ENCODE measurements around the gene NACC1. TPM values are rescaled to one million over a fixed set of nuclear protein-coding genes. Genes with fewer than 3 reads are reported as not detected.

NACC1 gene
- total RNA-seq, 1 donor from 2014 or later: 99.4 TPM

DNA sequence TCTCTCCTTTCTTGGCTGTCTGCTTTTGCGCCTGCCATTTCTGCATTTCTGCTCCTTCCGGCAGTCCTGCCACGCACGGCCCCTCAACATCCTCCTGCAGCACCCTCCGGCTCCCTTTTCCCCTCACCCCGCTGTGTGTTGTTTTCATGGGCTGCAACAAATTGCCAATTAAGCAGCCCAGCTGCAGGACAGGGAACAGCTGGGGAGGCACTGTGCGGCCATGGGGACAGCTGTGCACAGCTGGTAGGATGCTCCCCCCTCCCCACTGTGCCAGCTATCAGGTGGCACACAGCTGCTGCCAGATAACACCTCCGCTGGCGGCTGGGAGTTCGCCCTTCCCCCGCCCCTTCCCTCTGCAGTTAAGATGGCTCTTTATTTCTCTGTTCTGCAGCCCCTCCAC lies 40.8 kb upstream of the NACC1 start:
- Mint-ChIP-seq H3K4me3 (no peak overlapping the region), H3K27me3 (ENCODE audit: low read depth) (peaks cover 92% of the 10 kb centered on the region), H3K4me1 (no peaks in the 10 kb centered on the region), H3K36me3 (ENCODE audit: low read depth) (no peaks in the 10 kb centered on the region), H3K9me3 (no peaks in the 10 kb centered on the region), H3K27ac (ENCODE audit: unreplicated experiment) (no peak overlapping the region)
- DNase-seq (ENCODE audit: low read depth, low spot score): no peak
- TF ChIP-seq, protein P1, sequence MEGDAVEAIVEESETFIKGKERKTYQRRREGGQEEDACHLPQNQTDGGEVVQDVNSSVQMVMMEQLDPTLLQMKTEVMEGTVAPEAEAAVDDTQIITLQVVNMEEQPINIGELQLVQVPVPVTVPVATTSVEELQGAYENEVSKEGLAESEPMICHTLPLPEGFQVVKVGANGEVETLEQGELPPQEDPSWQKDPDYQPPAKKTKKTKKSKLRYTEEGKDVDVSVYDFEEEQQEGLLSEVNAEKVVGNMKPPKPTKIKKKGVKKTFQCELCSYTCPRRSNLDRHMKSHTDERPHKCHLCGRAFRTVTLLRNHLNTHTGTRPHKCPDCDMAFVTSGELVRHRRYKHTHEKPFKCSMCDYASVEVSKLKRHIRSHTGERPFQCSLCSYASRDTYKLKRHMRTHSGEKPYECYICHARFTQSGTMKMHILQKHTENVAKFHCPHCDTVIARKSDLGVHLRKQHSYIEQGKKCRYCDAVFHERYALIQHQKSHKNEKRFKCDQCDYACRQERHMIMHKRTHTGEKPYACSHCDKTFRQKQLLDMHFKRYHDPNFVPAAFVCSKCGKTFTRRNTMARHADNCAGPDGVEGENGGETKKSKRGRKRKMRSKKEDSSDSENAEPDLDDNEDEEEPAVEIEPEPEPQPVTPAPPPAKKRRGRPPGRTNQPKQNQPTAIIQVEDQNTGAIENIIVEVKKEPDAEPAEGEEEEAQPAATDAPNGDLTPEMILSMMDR (conservative IDR thresholded peaks at IDR 0.05): no peak

DNA sequence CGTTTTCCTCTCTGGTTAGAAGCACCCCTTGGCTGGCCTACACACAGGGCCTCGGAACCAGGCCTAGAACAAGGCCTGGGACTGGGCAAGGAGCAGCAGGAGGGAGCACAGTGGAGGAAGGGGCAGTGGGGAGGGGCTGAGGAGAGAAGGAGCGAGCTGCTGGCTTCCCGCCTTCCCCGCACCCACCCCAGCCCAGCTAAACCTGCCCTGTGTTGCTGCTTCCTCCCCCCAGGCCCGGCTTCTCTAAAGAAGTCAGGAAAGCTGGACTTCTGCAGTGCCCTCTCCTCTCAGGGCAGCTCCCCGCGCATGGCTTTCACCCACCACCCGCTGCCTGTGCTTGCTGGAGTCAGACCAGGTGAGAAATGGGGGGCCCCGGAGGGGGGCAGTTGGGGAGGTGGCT lies 39.7 kb upstream of the NACC1 start:
- no peak for DNase-seq (ENCODE audit: low read depth, low spot score)
- Mint-ChIP-seq H3K36me3 (ENCODE audit: low read depth) (no peaks in the 10 kb centered on the region), H3K9me3 (no peaks in the 10 kb centered on the region), H3K4me1 (peaks cover 4% of the 10 kb centered on the region), H3K27me3 (ENCODE audit: low read depth) (peaks cover 92% of the 10 kb centered on the region), H3K27ac (ENCODE audit: unreplicated experiment) (no peak overlapping the region), H3K4me3 (no peak overlapping the region)
- TF ChIP-seq, protein P1 (conservative IDR thresholded peaks at IDR 0.05): no peak

DNA sequence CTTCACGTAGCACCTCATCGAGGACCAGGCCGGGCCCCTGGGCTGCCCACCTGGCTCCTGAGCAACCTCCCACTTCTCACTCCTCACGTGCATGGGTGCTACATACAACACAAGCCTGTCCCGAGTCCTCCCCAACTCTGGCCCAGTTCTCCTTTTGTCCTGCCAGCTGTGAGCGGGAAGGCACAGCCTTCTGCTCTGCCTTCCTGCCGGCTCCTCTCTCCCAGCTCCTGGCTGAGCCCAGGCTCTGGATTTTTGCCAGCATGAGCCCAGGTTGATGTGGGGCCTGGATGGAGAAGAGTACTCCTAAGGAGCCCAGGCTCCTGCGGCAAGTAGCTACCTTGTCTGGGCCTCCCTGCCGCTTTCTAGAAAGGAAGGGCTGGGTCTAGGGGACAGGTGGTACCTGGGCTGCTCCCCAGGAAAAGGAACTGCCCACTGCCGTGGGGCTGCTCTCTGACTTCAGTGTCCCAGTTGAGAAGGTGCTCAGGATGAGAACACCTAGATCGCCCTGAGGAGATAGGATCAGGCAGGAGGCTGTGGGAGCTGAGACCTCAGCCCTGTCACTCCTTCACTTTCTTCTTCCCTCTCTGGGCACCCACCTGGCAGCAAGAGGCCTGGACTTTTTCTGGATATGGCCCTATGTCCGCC lies 39.0 kb upstream of the NACC1 start:
- peaks cover 92% of the 10 kb centered on the region for H3K27me3 Mint-ChIP-seq (ENCODE audit: low read depth)
- no peaks in the 10 kb centered on the region for H3K36me3 Mint-ChIP-seq (ENCODE audit: low read depth)

DNA sequence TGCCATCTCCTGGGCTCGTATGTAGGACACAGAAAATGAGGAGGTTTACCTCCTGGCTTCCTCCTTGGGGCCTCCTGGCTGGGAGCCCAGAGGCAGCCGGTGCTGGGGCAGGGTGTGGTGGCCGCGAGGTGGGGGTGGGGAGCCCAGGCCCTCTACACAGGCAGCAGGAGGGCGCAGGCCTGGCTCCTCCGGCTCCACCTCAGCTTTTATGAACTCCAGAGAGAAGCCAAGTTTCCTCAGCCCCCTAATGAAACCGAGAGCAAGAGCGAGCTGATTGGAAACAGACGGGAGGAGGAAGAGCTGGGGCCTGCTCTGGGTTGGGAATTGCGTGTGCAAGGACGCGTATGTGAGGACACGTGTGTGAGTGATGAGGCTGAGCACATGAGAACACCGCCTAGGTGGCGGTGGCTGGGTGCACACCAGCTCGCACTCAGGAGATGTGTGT lies 38.5 kb upstream of the NACC1 start:
- TF ChIP-seq, protein P1 (conservative IDR thresholded peaks at IDR 0.05): no peak
- Mint-ChIP-seq H3K4me3 (no peak overlapping the region), H3K36me3 (ENCODE audit: low read depth) (no peaks in the 10 kb centered on the region), H3K27ac (ENCODE audit: unreplicated experiment) (no peak overlapping the region), H3K9me3 (no peaks in the 10 kb centered on the region), H3K27me3 (ENCODE audit: low read depth) (peaks cover 92% of the 10 kb centered on the region), H3K4me1 (peaks cover 4% of the 10 kb centered on the region)
- DNase-seq (ENCODE audit: low read depth, low spot score): no peak

More for the DNA sequence above, 39.0 kb upstream of the NACC1 start:
- H3K27ac Mint-ChIP-seq (ENCODE audit: unreplicated experiment): no peak overlapping the region
- H3K4me1 Mint-ChIP-seq: peaks cover 4% of the 10 kb centered on the region
- no peak overlapping the region for H3K4me3 Mint-ChIP-seq
- no peak for DNase-seq (ENCODE audit: low read depth, low spot score)
- H3K9me3 Mint-ChIP-seq: no peaks in the 10 kb centered on the region
- TF ChIP-seq, protein P1 (conservative IDR thresholded peaks at IDR 0.05): no peak

DNA sequence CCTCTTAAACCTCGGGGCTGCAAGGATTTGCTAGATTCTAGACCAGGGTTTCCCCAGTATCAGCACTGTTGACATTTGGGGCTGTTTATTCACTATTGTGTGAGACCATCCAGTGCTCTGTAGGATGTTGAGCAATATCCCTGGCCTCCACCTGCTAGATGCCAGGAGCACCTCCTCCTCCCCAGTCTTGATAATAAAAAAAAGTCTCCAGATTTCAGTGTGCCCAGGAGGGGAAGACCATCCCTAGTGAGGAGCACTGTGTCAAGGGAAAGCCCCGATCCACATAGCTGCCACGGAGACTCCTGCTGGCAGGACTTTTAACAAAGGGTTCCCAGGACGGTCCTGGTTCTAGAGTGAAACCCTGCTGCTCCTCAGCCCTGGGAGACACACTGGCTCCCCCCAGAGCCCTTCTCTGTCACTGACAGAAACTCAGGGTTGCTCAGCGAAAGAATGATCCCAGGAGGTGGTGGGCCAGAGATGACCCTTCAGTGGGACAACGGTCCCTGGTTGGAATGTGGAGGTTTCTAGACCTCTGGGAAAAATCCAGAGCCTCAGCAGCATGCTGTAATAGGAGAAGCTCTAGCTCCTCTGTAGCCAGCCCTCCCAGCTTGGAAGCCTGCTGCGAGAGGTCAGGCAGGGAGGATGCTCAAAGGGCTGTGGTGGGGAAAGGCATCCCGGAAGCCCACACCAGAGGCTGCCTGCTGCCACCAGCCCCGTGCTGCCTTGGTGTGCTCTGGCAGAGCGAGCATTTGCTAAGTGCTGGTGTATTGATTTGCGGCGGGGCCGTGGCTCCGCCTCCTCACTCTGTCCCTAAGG lies 35.7 kb upstream of the NACC1 start:
- Mint-ChIP-seq H3K36me3 (ENCODE audit: low read depth) (no peaks in the 10 kb centered on the region), H3K4me3 (no peak overlapping the region), H3K27ac (ENCODE audit: unreplicated experiment) (no peak overlapping the region), H3K27me3 (ENCODE audit: low read depth) (peaks cover 93% of the 10 kb centered on the region), H3K4me1 (peaks cover 4% of the 10 kb centered on the region), H3K9me3 (no peaks in the 10 kb centered on the region)
- TF ChIP-seq, protein P1 (conservative IDR thresholded peaks at IDR 0.05): peak; percentile 34
- no peak for DNase-seq (ENCODE audit: low read depth, low spot score)
